ENCODE measurements around the gene RHOBTB1. TPM values are rescaled to one million over a fixed set of nuclear protein-coding genes. Genes with fewer than 3 reads are reported as not detected.

Gene RHOBTB1
- total and polyA plus RNA-seq, 2 experiments from 2014 or later: 4.6 to 13.2 TPM

DNA sequence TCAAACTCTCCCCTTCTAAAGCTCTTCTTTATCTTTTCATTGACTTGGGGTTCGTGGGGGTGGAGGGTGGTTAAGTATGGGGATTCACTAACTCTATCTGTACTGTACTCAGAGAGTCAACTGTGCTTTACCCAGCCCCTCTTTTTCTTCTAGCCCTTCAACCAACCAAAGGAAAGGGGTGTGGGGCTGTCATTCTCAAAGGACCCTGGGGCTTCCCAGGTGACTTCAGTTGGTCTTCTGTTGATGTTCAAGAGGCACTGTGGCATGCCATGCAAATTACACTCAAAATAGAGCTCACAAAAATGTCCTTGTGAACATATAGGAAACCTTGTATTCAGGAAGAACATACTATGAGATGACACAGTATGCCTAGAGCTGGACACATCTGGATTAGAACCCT lies 16.9 kb upstream of the RHOBTB1 start (continued):
- TF ChIP-seq, protein P1, sequence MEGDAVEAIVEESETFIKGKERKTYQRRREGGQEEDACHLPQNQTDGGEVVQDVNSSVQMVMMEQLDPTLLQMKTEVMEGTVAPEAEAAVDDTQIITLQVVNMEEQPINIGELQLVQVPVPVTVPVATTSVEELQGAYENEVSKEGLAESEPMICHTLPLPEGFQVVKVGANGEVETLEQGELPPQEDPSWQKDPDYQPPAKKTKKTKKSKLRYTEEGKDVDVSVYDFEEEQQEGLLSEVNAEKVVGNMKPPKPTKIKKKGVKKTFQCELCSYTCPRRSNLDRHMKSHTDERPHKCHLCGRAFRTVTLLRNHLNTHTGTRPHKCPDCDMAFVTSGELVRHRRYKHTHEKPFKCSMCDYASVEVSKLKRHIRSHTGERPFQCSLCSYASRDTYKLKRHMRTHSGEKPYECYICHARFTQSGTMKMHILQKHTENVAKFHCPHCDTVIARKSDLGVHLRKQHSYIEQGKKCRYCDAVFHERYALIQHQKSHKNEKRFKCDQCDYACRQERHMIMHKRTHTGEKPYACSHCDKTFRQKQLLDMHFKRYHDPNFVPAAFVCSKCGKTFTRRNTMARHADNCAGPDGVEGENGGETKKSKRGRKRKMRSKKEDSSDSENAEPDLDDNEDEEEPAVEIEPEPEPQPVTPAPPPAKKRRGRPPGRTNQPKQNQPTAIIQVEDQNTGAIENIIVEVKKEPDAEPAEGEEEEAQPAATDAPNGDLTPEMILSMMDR (conservative IDR thresholded peaks at IDR 0.05; ENCODE audit: low read depth in 2 of 2): no peak
- no peak for TF ChIP-seq EZH2 (IDR thresholded peaks at IDR 0.05; ENCODE audit: low read depth, unreplicated experiment)

DNA sequence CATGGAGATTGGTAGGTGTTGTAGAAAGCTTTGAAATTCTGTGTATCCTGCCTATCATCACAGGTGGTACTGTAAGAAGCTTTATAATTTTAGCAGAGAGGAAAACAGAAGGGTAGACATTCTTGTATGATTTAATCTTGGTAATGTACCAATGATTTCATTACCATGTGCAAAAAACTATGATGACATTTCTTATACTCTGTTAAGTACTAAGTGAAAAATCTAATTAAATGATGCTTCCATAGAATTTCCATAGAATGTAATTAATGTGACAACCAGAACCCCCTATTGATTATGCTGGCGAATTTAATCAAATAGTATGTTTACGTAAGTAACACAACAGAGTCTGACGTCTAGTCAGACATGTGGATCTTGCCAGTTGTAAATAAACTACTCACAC lies 16.0 kb upstream of the RHOBTB1 start:
- Histone ChIP-seq H3K9me2 (ENCODE audit: insufficient read depth) (no peaks in the 10 kb centered on the region), H3K4me1 (ENCODE audit: insufficient read depth) (peaks cover 11% of the 10 kb centered on the region), H4K20me1 (replicated peaks; ENCODE audit: insufficient read depth) (no peaks in the 10 kb centered on the region), H3K4me2 (no peak overlapping the region), H3K4me3 (no peak overlapping the region), H3K27ac (ENCODE audit: low read depth) (no peak overlapping the region), H3K27me3 (ENCODE audit: insufficient read depth) (no peaks in the 10 kb centered on the region), H2AFZ (no peak overlapping the region), H3F3A (replicated peaks; ENCODE audit: low read depth) (no peaks in the 10 kb centered on the region), H3K79me2 (replicated peaks; ENCODE audit: insufficient read depth) (no peaks in the 10 kb centered on the region), H3K36me3 (ENCODE audit: insufficient read depth) (no peaks in the 10 kb centered on the region)
- H3K36me3 Mint-ChIP-seq (ENCODE audit: low read depth): no peaks in the 10 kb centered on the region
- no peaks in the 10 kb centered on the region for H3K27me3 Mint-ChIP-seq (ENCODE audit: insufficient read depth, low read depth, poor library complexity)
- peaks cover 16% of the 10 kb centered on the region; the same call in 2 of the 3 replicates for H3K4me1 Mint-ChIP-seq
- H3K27ac Mint-ChIP-seq: no peak overlapping the region
- no peak for DNase-seq (ENCODE audit: low spot score)
- no peak for ATAC-seq
- H3K4me3 Mint-ChIP-seq: no peak overlapping the region
- no peaks in the 10 kb centered on the region for H3K9me3 Mint-ChIP-seq
- TF ChIP-seq EZH2 (IDR thresholded peaks at IDR 0.05; ENCODE audit: low read depth, unreplicated experiment) (no peak), POLR2AphosphoS5 (IDR thresholded peaks at IDR 0.05; ENCODE audit: low read depth) (no peak), CREB1 (CRISPR knock-in tag; IDR thresholded peaks at IDR 0.05; ENCODE audit: low read depth) (no peak), JUNB (IDR thresholded peaks at IDR 0.05; ENCODE audit: unreplicated experiment) (no peak), ZNF114 (CRISPR knock-in tag; IDR thresholded peaks at IDR 0.05) (no peak)
- TF ChIP-seq, protein P2, sequence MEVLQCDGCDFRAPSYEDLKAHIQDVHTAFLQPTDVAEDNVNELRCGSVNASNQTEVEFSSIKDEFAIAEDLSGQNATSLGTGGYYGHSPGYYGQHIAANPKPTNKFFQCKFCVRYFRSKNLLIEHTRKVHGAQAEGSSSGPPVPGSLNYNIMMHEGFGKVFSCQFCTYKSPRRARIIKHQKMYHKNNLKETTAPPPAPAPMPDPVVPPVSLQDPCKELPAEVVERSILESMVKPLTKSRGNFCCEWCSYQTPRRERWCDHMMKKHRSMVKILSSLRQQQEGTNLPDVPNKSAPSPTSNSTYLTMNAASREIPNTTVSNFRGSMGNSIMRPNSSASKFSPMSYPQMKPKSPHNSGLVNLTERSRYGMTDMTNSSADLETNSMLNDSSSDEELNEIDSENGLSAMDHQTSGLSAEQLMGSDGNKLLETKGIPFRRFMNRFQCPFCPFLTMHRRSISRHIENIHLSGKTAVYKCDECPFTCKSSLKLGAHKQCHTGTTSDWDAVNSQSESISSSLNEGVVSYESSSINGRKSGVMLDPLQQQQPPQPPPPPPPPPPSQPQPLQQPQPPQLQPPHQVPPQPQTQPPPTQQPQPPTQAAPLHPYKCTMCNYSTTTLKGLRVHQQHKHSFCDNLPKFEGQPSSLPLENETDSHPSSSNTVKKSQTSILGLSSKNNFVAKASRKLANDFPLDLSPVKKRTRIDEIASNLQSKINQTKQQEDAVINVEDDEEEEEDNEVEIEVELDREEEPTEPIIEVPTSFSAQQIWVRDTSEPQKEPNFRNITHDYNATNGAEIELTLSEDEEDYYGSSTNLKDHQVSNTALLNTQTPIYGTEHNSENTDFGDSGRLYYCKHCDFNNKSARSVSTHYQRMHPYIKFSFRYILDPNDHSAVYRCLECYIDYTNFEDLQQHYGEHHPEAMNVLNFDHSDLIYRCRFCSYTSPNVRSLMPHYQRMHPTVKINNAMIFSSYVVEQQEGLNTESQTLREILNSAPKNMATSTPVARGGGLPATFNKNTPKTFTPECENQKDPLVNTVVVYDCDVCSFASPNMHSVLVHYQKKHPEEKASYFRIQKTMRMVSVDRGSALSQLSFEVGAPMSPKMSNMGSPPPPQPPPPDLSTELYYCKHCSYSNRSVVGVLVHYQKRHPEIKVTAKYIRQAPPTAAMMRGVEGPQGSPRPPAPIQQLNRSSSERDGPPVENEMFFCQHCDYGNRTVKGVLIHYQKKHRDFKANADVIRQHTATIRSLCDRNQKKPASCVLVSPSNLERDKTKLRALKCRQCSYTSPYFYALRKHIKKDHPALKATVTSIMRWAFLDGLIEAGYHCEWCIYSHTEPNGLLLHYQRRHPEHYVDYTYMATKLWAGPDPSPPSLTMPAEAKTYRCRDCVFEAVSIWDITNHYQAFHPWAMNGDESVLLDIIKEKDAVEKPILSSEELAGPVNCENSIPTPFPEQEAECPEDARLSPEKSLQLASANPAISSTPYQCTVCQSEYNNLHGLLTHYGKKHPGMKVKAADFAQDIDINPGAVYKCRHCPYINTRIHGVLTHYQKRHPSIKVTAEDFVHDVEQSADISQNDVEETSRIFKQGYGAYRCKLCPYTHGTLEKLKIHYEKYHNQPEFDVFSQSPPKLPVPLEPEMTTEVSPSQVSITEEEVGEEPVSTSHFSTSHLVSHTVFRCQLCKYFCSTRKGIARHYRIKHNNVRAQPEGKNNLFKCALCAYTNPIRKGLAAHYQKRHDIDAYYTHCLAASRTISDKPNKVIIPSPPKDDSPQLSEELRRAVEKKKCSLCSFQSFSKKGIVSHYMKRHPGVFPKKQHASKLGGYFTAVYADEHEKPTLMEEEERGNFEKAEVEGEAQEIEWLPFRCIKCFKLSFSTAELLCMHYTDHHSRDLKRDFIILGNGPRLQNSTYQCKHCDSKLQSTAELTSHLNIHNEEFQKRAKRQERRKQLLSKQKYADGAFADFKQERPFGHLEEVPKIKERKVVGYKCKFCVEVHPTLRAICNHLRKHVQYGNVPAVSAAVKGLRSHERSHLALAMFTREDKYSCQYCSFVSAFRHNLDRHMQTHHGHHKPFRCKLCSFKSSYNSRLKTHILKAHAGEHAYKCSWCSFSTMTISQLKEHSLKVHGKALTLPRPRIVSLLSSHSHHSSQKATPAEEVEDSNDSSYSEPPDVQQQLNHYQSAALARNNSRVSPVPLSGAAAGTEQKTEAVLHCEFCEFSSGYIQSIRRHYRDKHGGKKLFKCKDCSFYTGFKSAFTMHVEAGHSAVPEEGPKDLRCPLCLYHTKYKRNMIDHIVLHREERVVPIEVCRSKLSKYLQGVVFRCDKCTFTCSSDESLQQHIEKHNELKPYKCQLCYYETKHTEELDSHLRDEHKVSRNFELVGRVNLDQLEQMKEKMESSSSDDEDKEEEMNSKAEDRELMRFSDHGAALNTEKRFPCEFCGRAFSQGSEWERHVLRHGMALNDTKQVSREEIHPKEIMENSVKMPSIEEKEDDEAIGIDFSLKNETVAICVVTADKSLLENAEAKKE (CRISPR knock-in tag; IDR thresholded peaks at IDR 0.05): no peak
- TF ChIP-seq, protein P1 (conservative IDR thresholded peaks at IDR 0.05; ENCODE audit: low read depth in 2 of 2): no peak
- TF ChIP-seq, protein P3, sequence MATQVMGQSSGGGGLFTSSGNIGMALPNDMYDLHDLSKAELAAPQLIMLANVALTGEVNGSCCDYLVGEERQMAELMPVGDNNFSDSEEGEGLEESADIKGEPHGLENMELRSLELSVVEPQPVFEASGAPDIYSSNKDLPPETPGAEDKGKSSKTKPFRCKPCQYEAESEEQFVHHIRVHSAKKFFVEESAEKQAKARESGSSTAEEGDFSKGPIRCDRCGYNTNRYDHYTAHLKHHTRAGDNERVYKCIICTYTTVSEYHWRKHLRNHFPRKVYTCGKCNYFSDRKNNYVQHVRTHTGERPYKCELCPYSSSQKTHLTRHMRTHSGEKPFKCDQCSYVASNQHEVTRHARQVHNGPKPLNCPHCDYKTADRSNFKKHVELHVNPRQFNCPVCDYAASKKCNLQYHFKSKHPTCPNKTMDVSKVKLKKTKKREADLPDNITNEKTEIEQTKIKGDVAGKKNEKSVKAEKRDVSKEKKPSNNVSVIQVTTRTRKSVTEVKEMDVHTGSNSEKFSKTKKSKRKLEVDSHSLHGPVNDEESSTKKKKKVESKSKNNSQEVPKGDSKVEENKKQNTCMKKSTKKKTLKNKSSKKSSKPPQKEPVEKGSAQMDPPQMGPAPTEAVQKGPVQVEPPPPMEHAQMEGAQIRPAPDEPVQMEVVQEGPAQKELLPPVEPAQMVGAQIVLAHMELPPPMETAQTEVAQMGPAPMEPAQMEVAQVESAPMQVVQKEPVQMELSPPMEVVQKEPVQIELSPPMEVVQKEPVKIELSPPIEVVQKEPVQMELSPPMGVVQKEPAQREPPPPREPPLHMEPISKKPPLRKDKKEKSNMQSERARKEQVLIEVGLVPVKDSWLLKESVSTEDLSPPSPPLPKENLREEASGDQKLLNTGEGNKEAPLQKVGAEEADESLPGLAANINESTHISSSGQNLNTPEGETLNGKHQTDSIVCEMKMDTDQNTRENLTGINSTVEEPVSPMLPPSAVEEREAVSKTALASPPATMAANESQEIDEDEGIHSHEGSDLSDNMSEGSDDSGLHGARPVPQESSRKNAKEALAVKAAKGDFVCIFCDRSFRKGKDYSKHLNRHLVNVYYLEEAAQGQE (IDR thresholded peaks at IDR 0.05; ENCODE audit: unreplicated experiment): no peak

Data from GM23338 (cell line).